ENCODE data around the gene HPCAL1. TPM values are rescaled to one million over a fixed set of nuclear protein-coding genes. Genes with fewer than 3 reads are reported as not detected.
A peak's percentile ranks its signal among the peaks of the same experiment; 100 is the strongest.

The HPCAL1 gene
- total and polyA plus RNA-seq, 2 experiments from 2014 or later: 8.3 to 25.4 TPM

DNA sequence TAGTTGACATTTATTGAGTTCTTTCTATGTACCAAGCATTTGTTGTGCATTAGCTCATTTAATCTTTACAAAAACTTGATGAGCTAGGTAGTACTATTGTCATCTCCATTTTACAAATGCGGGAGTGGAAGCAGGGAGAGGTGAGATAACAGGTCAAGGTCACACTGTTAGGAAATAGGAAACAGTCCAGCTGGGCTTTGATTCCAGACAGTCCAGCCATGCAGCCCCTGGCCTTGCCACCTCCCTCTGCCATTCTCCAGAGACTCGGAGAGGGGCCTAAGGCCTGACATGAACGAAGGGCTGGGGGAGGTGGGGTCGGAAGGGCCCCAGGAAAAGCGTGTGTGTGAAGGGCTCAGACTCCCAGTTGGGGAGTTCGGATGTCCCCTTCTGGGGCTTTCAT lies 89.8 kb downstream of the HPCAL1 start:
- Histone ChIP-seq H3K9me2 (ENCODE audit: insufficient read depth) (no peaks in the 10 kb centered on the region), H3K27ac (ENCODE audit: low read depth) (no peak overlapping the region), H3K4me3 (no peak overlapping the region), H3K4me1 (ENCODE audit: insufficient read depth) (peaks cover 12% of the 10 kb centered on the region; the same call in 1 of the 2 replicates), H3K36me3 (ENCODE audit: insufficient read depth) (no peaks in the 10 kb centered on the region), H3K79me2 (replicated peaks; ENCODE audit: insufficient read depth) (no peaks in the 10 kb centered on the region), H4K20me1 (replicated peaks; ENCODE audit: insufficient read depth) (no peaks in the 10 kb centered on the region), H3K4me2 (peak overlapping the region; percentile 51; the same call in 1 of the 2 replicates), H3F3A (replicated peaks; ENCODE audit: low read depth) (no peaks in the 10 kb centered on the region), H2AFZ (no peak overlapping the region), H3K27me3 (ENCODE audit: insufficient read depth) (no peaks in the 10 kb centered on the region)
- no peak for DNase-seq (ENCODE audit: low spot score)
- ATAC-seq: no peak
- Mint-ChIP-seq H3K27ac (no peak overlapping the region), H3K27me3 (ENCODE audit: insufficient read depth, low read depth, poor library complexity) (peaks cover 7% of the 10 kb centered on the region), H3K4me1 (peaks cover 20% of the 10 kb centered on the region), H3K4me3 (no peak overlapping the region; the same call in 2 of the 3 replicates), H3K9me3 (no peaks in the 10 kb centered on the region), H3K36me3 (ENCODE audit: low read depth) (no peaks in the 10 kb centered on the region; the same call in 2 of the 3 replicates)
- no peak for TF ChIP-seq ZNF114 (CRISPR knock-in tag; IDR thresholded peaks at IDR 0.05)
- no peak for TF ChIP-seq JUNB (IDR thresholded peaks at IDR 0.05; ENCODE audit: unreplicated experiment)
- TF ChIP-seq, protein P1, sequence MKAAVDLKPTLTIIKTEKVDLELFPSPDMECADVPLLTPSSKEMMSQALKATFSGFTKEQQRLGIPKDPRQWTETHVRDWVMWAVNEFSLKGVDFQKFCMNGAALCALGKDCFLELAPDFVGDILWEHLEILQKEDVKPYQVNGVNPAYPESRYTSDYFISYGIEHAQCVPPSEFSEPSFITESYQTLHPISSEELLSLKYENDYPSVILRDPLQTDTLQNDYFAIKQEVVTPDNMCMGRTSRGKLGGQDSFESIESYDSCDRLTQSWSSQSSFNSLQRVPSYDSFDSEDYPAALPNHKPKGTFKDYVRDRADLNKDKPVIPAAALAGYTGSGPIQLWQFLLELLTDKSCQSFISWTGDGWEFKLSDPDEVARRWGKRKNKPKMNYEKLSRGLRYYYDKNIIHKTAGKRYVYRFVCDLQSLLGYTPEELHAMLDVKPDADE (IDR thresholded peaks at IDR 0.05): no peak
- no peak for TF ChIP-seq CREB1 (CRISPR knock-in tag; IDR thresholded peaks at IDR 0.05; ENCODE audit: low read depth)
- TF ChIP-seq, protein P2, sequence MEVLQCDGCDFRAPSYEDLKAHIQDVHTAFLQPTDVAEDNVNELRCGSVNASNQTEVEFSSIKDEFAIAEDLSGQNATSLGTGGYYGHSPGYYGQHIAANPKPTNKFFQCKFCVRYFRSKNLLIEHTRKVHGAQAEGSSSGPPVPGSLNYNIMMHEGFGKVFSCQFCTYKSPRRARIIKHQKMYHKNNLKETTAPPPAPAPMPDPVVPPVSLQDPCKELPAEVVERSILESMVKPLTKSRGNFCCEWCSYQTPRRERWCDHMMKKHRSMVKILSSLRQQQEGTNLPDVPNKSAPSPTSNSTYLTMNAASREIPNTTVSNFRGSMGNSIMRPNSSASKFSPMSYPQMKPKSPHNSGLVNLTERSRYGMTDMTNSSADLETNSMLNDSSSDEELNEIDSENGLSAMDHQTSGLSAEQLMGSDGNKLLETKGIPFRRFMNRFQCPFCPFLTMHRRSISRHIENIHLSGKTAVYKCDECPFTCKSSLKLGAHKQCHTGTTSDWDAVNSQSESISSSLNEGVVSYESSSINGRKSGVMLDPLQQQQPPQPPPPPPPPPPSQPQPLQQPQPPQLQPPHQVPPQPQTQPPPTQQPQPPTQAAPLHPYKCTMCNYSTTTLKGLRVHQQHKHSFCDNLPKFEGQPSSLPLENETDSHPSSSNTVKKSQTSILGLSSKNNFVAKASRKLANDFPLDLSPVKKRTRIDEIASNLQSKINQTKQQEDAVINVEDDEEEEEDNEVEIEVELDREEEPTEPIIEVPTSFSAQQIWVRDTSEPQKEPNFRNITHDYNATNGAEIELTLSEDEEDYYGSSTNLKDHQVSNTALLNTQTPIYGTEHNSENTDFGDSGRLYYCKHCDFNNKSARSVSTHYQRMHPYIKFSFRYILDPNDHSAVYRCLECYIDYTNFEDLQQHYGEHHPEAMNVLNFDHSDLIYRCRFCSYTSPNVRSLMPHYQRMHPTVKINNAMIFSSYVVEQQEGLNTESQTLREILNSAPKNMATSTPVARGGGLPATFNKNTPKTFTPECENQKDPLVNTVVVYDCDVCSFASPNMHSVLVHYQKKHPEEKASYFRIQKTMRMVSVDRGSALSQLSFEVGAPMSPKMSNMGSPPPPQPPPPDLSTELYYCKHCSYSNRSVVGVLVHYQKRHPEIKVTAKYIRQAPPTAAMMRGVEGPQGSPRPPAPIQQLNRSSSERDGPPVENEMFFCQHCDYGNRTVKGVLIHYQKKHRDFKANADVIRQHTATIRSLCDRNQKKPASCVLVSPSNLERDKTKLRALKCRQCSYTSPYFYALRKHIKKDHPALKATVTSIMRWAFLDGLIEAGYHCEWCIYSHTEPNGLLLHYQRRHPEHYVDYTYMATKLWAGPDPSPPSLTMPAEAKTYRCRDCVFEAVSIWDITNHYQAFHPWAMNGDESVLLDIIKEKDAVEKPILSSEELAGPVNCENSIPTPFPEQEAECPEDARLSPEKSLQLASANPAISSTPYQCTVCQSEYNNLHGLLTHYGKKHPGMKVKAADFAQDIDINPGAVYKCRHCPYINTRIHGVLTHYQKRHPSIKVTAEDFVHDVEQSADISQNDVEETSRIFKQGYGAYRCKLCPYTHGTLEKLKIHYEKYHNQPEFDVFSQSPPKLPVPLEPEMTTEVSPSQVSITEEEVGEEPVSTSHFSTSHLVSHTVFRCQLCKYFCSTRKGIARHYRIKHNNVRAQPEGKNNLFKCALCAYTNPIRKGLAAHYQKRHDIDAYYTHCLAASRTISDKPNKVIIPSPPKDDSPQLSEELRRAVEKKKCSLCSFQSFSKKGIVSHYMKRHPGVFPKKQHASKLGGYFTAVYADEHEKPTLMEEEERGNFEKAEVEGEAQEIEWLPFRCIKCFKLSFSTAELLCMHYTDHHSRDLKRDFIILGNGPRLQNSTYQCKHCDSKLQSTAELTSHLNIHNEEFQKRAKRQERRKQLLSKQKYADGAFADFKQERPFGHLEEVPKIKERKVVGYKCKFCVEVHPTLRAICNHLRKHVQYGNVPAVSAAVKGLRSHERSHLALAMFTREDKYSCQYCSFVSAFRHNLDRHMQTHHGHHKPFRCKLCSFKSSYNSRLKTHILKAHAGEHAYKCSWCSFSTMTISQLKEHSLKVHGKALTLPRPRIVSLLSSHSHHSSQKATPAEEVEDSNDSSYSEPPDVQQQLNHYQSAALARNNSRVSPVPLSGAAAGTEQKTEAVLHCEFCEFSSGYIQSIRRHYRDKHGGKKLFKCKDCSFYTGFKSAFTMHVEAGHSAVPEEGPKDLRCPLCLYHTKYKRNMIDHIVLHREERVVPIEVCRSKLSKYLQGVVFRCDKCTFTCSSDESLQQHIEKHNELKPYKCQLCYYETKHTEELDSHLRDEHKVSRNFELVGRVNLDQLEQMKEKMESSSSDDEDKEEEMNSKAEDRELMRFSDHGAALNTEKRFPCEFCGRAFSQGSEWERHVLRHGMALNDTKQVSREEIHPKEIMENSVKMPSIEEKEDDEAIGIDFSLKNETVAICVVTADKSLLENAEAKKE (CRISPR knock-in tag; IDR thresholded peaks at IDR 0.05): no peak
- no peak for TF ChIP-seq ZNF331 (CRISPR knock-in tag; IDR thresholded peaks at IDR 0.05; ENCODE audit: low read depth)

All from GM23338 (cell line).